ENCODE measurements around the gene CCDC154. TPM values are rescaled to one million over a fixed set of nuclear protein-coding genes. Genes with fewer than 3 reads are reported as not detected.

CCDC154 gene
- total RNA-seq, 1 donor from 2014 or later, result 1.9 TPM

- Mint-ChIP-seq H3K4me1 (no peaks in the 10 kb centered on the region), H3K27ac (ENCODE audit: unreplicated experiment) (no peak overlapping the region), H3K9me3 (no peaks in the 10 kb centered on the region), H3K4me3 (no peak overlapping the region), H3K27me3 (ENCODE audit: low read depth) (no peaks in the 10 kb centered on the region), H3K36me3 (ENCODE audit: low read depth) (no peaks in the 10 kb centered on the region)
- TF ChIP-seq, protein P1, sequence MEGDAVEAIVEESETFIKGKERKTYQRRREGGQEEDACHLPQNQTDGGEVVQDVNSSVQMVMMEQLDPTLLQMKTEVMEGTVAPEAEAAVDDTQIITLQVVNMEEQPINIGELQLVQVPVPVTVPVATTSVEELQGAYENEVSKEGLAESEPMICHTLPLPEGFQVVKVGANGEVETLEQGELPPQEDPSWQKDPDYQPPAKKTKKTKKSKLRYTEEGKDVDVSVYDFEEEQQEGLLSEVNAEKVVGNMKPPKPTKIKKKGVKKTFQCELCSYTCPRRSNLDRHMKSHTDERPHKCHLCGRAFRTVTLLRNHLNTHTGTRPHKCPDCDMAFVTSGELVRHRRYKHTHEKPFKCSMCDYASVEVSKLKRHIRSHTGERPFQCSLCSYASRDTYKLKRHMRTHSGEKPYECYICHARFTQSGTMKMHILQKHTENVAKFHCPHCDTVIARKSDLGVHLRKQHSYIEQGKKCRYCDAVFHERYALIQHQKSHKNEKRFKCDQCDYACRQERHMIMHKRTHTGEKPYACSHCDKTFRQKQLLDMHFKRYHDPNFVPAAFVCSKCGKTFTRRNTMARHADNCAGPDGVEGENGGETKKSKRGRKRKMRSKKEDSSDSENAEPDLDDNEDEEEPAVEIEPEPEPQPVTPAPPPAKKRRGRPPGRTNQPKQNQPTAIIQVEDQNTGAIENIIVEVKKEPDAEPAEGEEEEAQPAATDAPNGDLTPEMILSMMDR (conservative IDR thresholded peaks at IDR 0.05), result no peak
- no peak for DNase-seq (ENCODE audit: low read depth, low spot score)
Measured at GRCh38 chr16:1432388-1433262, 11.7 kb downstream of the CCDC154 start.

DNA sequence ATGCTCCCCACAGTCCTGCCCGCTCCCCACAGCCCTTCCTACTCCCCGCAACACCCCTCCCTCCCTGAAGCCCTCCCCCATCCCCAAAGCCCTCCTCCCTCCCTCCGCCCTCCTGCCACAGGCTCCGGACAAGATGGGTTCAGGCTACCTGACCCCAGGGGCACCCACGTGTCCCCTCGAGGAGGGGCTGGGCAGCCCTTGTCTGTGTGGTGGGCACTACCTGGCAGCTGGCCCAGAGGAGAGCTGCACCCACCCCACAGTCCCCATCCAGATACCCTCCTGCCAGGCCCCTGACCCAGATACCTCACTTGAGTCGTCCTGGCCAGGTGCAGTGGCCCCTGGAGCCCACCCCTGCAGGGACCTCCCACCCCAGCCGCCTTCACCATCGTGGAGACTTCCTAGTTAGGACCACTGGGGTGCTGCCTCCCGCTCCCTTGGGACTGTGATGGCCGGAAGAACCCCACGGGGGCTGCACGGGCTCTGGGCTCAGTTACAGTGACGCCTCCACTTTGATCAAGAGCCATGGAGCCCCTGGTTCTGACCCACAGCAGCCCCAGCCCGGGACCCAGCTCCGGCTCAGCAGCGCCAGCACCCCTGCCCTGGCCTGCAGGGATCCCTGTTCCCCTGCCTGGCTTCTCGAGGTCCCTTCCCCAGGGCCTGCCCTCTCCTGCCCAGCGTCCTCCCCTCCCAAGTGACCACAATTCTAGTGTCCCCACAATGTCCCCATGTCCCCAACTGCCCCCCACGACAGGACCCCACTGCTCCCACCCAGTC lies 12.7 kb downstream of the CCDC154 start:
- no peak for DNase-seq (ENCODE audit: low read depth, low spot score)
- H3K27ac Mint-ChIP-seq (ENCODE audit: unreplicated experiment), result no peak overlapping the region
- H3K36me3 Mint-ChIP-seq (ENCODE audit: low read depth), result no peaks in the 10 kb centered on the region
- H3K9me3 Mint-ChIP-seq, result no peaks in the 10 kb centered on the region
- H3K27me3 Mint-ChIP-seq (ENCODE audit: low read depth), result no peaks in the 10 kb centered on the region
- H3K4me1 Mint-ChIP-seq, result no peaks in the 10 kb centered on the region
- TF ChIP-seq, protein P1 (conservative IDR thresholded peaks at IDR 0.05), result no peak
- no peak overlapping the region for H3K4me3 Mint-ChIP-seq

DNA sequence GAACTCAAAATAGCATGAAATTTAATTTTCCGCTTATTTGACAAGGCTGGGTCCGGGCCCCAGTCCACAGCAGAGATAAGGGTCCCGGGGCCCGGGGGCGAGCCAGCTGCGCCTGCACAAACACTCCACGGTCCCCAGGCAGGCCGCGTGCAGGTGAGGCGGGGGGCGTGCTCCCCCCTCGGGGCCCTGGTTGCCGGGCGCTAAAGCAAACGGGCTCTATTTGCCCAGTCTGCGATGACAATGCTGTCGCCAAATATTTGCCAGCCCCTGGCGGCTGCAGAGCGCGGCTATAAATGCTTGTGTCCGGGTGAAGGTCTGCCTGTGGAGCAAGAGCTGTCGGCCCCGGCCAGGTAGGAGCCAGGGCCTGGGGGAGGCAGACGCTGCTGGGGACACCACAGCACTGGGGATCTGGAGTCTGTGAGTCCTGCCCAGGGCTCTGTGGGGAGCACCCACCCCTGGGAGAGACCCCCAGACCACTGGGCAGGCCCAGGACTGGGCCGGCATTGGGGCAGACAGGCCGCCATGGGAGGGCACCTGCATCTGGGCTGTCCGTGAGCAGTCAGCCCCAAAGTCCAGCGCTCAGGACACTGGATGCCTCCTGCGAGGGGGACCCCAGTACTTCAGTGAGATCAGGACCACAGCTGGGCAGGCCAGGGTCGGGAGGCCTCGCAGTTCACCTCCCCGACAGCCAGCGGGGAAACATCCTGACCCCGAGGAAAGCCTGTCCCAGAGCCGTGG lies 13.4 kb downstream of the CCDC154 start, which contains the start of gene PERCC1:
Gene PERCC1, plus strand, starts transcription at position 320 of the 738 bp plus-strand sequence. CDS start 1,516 bp downstream, outside the sequence.
- no peak for DNase-seq (ENCODE audit: low read depth, low spot score)
- H3K4me1 Mint-ChIP-seq, result no peaks in the 10 kb centered on the region
- no peaks in the 10 kb centered on the region for H3K9me3 Mint-ChIP-seq
- no peak within 1 kb of the TSS for H3K4me3 Mint-ChIP-seq
- no peaks in the 10 kb centered on the region for H3K36me3 Mint-ChIP-seq (ENCODE audit: low read depth)
- peak within 1 kb of the TSS; percentile 27 for H3K27ac Mint-ChIP-seq (ENCODE audit: unreplicated experiment)
- no peaks in the 10 kb centered on the region for H3K27me3 Mint-ChIP-seq (ENCODE audit: low read depth)
- TF ChIP-seq, protein P1 (conservative IDR thresholded peaks at IDR 0.05), result peak; percentile 30

GRCh38 chr16:1430214-1430758 lies 14.1 kb downstream of the CCDC154 start:
- Mint-ChIP-seq H3K4me3 (no peak overlapping the region), H3K27me3 (ENCODE audit: low read depth) (no peaks in the 10 kb centered on the region), H3K36me3 (ENCODE audit: low read depth) (no peaks in the 10 kb centered on the region), H3K9me3 (no peaks in the 10 kb centered on the region), H3K4me1 (no peaks in the 10 kb centered on the region), H3K27ac (ENCODE audit: unreplicated experiment) (peak overlapping the region; percentile 27)
- no peak for DNase-seq (ENCODE audit: low read depth, low spot score)
- TF ChIP-seq, protein P1 (conservative IDR thresholded peaks at IDR 0.05), result no peak

- TF ChIP-seq, protein P1 (conservative IDR thresholded peaks at IDR 0.05), result no peak
- H3K27ac Mint-ChIP-seq (ENCODE audit: unreplicated experiment), result no peak overlapping the region
- no peak for DNase-seq (ENCODE audit: low read depth, low spot score)
- no peak overlapping the region for H3K4me3 Mint-ChIP-seq
- no peaks in the 10 kb centered on the region for H3K27me3 Mint-ChIP-seq (ENCODE audit: low read depth)
- H3K4me1 Mint-ChIP-seq, result no peaks in the 10 kb centered on the region
- H3K9me3 Mint-ChIP-seq, result no peaks in the 10 kb centered on the region
- H3K36me3 Mint-ChIP-seq (ENCODE audit: low read depth), result no peaks in the 10 kb centered on the region
Measured at GRCh38 chr16:1429631-1430030, 14.7 kb downstream of the CCDC154 start.
